DOHH2 (cell line): ENCODE measurements around the gene AMPD1.

ENCODE experiments used
- EZH2phosphoT487 ChIP-seq: fragments of 200-600 bp; sonication (generic); IDR thresholded peaks from 2 replicates; pipeline ENCODE4 v1.6.1; 2017; ENCODE audit warnings: borderline replicate concordance, mild to moderate bottlenecking, antibody characterized with exemption, low read length, moderate library complexity, mixed read lengths
- TF ChIP-seq, protein P1 (sequence below): fragments of 200-600 bp; sonication (generic); IDR thresholded peaks from one replicate; pipeline ENCODE4 v1.5.1; 2014; ENCODE audit warnings: antibody characterized with exemption, mild to moderate bottlenecking, low read depth, low read length; ENCODE audit not compliant: poor library complexity, severe bottlenecking

GRCh38 chr1:114670083-114671010 lies 25.0 kb downstream of the AMPD1 start:
- TF ChIP-seq, protein P1, sequence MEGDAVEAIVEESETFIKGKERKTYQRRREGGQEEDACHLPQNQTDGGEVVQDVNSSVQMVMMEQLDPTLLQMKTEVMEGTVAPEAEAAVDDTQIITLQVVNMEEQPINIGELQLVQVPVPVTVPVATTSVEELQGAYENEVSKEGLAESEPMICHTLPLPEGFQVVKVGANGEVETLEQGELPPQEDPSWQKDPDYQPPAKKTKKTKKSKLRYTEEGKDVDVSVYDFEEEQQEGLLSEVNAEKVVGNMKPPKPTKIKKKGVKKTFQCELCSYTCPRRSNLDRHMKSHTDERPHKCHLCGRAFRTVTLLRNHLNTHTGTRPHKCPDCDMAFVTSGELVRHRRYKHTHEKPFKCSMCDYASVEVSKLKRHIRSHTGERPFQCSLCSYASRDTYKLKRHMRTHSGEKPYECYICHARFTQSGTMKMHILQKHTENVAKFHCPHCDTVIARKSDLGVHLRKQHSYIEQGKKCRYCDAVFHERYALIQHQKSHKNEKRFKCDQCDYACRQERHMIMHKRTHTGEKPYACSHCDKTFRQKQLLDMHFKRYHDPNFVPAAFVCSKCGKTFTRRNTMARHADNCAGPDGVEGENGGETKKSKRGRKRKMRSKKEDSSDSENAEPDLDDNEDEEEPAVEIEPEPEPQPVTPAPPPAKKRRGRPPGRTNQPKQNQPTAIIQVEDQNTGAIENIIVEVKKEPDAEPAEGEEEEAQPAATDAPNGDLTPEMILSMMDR: no peak
- TF ChIP-seq EZH2phosphoT487: no peak
